ENCODE data around the gene SCTR.

SCTR gene

GRCh38 chr2:119397196-119397595 lies 127.1 kb downstream of the SCTR start:
- no peak overlapping the region for H3K4me3 ChIP-seq (ENCODE audit: low read depth, low read length)
- TF ChIP-seq CTCF (IDR thresholded peaks at IDR 0.05; ENCODE audit: low read depth, low read length) (no peak), MYC (IDR thresholded peaks at IDR 0.05; ENCODE audit: low read depth, low read length) (no peak)
- TF ChIP-seq, protein P1, sequence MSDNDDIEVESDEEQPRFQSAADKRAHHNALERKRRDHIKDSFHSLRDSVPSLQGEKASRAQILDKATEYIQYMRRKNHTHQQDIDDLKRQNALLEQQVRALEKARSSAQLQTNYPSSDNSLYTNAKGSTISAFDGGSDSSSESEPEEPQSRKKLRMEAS (IDR thresholded peaks at IDR 0.05; ENCODE audit: low read depth, low read length): no peak
- no peak for DNase-seq (ENCODE audit: low read depth)

GRCh38 chr2:119393971-119394748 lies 130.1 kb downstream of the SCTR start:
- no peak for DNase-seq (ENCODE audit: low read depth)
- TF ChIP-seq CTCF (IDR thresholded peaks at IDR 0.05; ENCODE audit: low read depth, low read length): no peak
- no peak for TF ChIP-seq MYC (IDR thresholded peaks at IDR 0.05; ENCODE audit: low read depth, low read length)
- TF ChIP-seq POLR2A (IDR thresholded peaks at IDR 0.05; ENCODE audit: extremely low read depth, insufficient read length): no peak
- TF ChIP-seq, protein P1 (IDR thresholded peaks at IDR 0.05; ENCODE audit: low read depth, low read length): no peak
- no peak overlapping the region for H3K4me3 ChIP-seq (ENCODE audit: low read depth, low read length)
